RCC 7860 (cell line): ENCODE data around the gene MYO9B.

Experiments used
- DNase-seq: peaks from one replicate; pipeline ENCODE4 v3.0.0-alpha.2; 2015; ENCODE audit warnings: low spot score
- FAIRE-seq: peaks from 2 replicates; lab custom pipeline; 2012; peaks lifted over from hg19 to GRCh38; lab: Jason Lieb, UNC

Gene MYO9B, protein sequence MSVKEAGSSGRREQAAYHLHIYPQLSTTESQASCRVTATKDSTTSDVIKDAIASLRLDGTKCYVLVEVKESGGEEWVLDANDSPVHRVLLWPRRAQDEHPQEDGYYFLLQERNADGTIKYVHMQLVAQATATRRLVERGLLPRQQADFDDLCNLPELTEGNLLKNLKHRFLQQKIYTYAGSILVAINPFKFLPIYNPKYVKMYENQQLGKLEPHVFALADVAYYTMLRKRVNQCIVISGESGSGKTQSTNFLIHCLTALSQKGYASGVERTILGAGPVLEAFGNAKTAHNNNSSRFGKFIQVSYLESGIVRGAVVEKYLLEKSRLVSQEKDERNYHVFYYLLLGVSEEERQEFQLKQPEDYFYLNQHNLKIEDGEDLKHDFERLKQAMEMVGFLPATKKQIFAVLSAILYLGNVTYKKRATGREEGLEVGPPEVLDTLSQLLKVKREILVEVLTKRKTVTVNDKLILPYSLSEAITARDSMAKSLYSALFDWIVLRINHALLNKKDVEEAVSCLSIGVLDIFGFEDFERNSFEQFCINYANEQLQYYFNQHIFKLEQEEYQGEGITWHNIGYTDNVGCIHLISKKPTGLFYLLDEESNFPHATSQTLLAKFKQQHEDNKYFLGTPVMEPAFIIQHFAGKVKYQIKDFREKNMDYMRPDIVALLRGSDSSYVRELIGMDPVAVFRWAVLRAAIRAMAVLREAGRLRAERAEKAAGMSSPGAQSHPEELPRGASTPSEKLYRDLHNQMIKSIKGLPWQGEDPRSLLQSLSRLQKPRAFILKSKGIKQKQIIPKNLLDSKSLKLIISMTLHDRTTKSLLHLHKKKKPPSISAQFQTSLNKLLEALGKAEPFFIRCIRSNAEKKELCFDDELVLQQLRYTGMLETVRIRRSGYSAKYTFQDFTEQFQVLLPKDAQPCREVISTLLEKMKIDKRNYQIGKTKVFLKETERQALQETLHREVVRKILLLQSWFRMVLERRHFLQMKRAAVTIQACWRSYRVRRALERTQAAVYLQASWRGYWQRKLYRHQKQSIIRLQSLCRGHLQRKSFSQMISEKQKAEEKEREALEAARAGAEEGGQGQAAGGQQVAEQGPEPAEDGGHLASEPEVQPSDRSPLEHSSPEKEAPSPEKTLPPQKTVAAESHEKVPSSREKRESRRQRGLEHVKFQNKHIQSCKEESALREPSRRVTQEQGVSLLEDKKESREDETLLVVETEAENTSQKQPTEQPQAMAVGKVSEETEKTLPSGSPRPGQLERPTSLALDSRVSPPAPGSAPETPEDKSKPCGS (N-terminal part only)

DNA sequence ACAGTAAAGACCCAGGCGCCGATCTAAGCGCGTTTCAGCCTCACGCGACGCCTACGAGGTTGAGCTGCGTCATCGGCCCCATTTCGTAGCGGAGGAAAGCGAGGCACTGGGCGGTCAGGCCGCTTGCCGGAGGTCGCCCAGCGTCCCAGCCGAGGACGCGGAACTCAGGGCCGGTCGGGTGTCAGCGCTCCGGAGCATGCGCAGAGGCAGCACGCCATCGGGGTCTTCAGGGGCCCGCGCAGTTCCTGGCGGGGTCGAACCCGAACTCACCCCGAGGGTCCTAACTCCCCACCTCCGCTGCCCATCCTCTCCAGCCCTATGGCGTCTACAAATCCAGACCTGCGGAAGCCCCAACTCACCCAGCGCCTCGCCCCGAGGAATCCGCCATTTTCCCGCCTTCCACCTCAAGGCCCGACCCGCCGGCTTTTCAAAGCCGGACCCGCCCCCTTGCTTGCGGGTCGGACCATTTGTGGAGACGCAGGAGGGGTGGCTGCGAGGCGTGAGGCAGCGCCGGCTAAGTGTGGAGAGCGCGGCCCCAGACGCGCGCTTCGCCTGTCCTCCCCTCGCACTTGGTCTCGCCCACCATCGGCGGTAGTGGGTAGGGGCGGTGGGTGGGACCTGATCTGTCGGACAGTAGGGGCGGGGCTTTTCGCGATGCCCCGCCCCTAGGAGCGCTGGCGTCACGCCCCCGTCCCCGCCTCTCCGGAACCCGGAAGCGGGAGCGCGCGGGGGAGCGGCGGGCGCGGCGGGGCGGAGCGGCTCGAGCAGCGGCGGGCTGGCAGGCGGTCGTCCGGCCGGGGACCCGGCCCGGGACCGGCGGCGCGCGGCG, at the start of gene MYO9B, which contains the start of gene HAUS8:
Gene MYO9B, plus strand, starts transcription at position 743 of the 829 bp plus-strand sequence. CDS start 25,941 bp downstream, outside the sequence.
Gene HAUS8, minus strand, starts transcription at position 418 of the 829 bp plus-strand sequence. Its CDS starts 30 bp downstream, at position 388.
- DNase-seq (peak; percentile 97), FAIRE-seq (peak; percentile 40)

DNA sequence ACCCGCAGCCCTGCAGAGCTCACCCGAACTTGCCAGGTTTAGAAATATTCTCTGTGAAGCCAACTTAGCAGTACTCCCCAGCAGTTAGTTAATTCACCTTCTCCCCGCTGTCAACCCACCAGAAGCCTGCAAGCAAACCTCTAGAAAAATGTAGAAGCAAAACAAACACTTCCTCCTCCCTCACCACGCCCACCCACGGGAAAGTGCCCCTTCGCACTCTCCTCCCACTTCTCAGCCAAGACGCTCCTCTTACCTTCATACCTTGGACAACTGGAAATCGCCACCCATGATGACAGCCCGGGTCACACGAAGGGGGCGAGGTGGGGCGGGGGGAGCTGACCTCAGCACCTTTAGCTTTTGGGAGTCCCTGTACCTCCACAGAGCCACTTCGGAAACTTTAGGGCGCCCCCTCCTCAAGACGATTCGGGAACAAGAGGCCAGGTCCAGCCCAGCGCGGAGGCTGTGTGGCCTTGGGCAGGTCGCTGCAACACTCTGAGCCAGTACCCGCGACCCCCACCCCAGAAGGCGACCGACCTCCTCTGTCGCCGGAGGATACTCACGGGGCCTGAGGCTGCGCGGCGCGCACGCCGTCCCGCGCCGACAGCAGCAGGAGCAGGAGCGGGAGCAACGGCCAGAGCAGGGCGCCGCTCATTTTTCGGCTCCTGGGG, 49.5 kb upstream of the MYO9B start:
- no peak for FAIRE-seq
- DNase-seq = no peak

DNA sequence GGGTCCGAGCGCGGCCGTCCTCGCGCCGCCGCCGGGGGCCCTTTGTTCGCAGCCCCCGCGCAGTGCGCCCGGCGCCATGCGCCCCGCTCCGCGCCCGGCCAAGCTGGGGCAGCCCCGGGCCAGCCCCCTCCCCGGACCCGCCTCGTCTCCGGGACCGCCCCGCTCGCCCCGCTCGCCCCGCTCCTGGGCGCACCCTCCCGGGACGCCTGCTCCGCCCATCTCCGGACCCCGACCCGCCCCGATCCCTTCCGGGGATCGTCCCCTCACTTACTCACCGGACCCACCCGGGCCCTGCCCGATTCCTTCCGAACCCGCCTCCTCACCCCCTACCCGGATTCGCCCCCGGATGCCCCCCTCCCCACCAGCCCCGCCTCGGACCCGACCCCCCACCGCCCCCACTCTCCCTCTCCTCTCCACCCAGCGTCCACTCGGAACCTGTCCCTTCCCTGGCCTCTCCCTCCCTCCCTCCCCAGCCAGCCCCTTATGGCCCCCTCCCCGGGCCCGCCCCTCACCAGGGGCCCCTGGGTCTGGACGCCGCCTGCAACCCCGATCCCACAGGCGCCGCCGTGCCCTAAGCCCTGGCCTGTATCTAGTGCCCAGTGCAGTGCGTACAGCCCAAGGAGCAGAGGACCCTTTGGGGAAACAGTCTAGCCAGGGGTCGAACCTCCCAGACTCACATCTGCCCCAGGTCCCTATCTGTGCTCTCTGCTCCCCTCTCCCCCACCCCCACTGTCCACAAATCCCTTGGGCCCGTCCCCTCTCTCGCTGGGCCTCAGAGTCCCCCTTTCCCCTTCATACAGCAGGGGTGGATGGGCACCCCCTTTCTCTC, 48.7 kb upstream of the MYO9B start, which contains the start of gene CPAMD8:
Gene CPAMD8, minus strand, starts transcription at position 105 of the 829 bp plus-strand sequence. CDS start 168 bp downstream, outside the sequence.
- DNase-seq (no peak), FAIRE-seq (no peak)

DNA sequence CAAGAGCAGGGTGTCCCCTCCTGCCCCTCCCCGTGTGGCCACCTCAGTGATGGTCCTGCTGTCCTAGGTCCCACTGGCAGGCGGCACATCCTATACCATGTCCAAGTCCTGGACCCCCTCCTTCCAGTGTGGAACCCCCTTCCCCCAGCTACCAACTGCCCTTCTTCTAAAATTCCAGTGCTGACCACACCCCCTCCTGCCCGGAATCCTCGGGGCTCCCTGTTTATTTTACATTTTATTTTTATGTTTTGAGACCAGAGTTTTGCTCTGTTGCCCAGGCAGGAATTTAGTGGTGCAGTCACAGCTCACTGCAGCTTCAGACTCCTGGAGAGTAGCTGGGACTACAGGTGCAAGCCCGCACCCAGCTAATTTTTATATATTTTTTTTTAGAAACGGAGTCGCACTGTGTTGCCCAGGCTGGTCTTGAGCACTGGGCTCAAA, 48.0 kb upstream of the MYO9B start:
- no peak for FAIRE-seq
- DNase-seq = no peak

DNA sequence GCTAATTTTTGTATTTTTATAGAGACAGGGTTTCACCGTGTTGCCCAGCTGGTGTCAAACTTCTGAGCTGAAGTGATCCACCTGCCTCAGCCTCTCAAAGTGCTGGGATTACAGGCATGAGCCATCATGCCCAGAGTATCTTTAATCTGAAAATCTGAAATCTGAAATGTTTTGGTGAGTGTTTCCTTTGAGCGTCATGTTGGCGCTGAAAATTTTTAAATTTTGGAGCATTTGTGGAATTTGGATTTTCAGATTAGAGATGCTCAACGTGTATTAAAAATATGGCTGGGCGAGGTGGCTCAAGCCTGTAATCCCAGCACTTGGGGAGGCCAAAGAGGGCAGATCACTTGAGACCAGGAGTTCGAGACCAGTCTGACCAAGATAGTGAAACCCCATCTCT, 43.8 kb upstream of the MYO9B start:
- no peak for DNase-seq
- no peak for FAIRE-seq

DNA sequence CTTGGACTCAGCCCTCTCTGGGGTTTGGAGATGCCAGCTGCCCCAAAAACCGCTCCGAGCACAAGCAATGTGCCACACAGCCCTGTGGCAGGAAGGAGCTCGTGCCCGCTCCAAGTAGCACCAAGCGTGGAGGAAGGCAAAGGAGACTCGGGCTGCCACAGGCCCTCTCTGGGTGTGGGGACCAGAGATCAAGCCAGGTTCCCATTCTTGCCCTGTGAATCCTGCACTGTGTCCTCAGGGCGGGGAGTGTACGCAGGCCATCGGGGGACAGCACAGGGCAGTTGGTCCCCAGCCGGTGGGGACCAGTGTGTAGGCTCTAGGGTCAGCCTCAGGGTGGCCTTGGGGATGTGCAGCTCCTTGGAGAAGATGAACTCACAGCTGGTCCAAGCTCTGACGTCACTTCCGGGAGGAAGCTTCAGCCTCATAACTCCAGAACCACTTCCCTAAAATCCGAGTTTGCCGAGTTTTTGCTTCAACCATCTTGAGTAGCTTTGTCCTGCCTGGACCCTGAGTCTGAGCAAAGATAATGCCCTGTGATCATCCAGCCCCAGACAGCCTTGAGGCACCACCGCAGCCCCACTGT, 39.6 kb upstream of the MYO9B start:
- no peak for FAIRE-seq
- no peak for DNase-seq

DNA sequence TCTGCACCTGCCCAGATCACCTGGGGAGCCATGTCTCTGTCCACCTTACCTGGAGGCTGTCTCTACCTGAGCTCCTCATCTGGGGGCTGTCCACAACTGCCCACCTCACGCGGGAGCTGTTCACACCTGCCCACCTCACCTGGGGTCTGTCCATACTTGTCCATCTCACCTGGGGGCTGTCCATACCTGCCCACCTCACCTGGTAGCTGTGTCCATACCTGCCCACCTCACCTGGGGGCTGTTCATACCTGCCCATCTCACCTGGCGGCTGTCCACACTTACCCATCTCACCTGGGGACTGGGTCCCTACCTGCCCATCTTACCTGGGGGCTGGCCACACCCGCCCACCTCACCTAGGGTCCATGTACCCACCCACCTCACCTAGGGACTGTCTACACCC, 38.9 kb upstream of the MYO9B start:
- DNase-seq = no peak
- FAIRE-seq = no peak

DNA sequence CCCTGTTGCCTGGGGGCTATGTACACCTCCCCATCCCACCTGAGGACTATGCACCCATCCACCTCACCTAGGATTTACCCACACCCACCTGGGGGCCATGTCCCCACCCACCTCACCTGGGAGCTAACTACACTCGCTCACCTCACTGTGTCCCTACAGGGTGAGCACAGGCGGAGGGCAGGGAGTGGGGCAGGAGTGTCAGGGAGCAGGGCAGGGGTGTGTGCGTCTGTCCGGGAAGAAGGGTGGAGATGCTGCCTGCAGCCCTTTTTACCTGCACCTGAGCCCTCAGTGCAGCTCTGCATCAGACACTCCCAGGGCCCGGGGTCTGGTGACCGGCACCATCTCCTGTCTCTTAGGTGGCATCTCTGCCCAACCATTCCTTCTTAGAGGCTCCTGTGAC, 38.4 kb upstream of the MYO9B start:
- DNase-seq = no peak
- no peak for FAIRE-seq

DNA sequence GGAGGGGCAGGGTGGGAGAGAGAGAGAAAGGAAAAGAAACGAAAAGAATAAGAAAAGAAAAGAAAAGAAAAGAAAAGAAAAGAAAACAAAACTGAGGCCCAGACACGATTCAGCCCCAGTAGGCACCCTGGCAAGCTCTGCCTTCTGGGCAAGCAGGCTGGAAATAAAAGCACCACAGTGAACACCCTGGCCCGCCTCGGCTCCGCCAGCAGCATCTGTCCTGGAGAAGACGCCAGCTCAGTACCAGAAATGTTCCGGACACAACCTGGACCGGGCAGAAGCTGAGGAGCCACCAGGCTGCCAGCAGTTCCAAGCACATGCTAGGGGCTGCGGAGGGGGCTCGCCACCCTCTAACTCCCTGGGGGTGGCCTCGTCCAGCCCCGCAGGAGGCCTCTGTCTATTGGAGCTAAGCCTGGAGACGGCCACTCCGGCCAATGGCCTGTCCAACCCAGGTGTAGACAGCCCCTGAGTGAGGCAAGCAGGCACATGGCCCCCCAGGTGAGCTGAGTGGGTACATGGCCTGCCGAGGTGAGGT, 37.5 kb upstream of the MYO9B start:
- FAIRE-seq = no peak

DNA sequence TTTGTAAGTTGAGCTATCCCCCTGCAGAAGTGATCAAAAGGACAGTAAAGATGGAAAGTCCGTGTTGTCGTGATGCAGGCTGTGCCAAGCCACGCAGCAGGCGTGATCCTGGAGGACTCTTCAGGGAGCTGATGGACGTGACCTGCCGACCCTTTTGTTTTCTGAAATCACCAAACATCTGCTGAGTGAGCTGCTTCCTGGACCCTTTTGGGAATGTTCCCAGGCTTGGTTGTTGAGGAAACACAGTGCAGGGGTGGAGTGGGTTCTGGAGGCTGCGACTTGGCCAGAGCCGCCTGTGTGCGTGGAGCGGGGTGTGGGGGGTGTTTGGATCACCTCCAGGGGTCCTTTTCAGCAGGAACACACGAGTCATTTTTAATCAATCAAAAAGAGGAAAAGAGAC, 33.6 kb upstream of the MYO9B start:
- no peak for FAIRE-seq
- no peak for DNase-seq

More for the DNA sequence above, 37.5 kb upstream of the MYO9B start:
- DNase-seq = no peak

DNA sequence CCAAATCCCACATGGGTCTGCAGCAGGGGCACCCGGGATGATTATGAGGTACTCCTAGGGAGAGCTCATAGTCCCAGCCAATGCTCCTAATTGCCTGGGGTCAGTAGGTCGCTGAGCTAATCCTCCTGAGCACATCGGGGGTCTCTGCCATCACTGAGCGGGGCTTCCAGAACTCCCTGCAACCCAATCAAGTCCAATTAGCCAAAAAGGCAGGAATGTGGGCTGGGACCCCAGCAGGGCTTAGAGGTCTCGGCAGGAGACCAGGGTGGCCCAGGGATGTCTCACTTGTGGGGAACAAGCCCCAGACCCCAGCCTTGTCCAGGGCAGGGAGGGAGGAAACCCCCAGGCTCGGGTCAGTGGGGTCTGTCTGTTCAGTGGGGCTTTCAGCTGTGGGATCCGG, 31.8 kb upstream of the MYO9B start:
- DNase-seq (no peak), FAIRE-seq (no peak)

DNA sequence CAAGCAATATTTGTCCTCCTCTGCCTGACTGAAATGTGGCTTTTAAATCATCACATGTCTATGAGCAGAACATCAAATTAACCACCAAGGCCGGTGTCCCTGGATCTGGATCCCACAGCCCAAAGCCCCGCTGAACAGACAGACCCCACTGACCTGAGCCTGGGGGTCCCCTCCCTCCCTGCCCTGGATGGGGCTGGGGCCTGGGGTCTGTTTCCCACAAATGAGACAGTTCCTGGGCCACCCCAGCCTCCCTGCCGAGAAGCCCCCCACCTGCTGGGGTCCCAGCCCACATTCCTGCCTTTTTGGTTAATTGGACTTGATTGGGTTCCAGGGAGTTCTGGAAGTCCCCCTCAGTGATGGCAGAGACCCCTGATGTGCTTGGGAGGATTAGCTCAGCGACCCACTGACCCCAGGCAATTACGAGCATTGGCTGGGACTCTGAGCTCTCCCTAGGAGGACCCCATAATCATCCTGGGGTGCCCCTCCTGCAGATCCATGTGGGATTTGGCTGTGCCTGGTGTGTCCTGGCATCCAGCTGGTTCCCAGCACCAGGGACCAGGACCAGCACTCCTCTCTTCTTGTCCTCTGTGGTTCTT, 29.6 kb upstream of the MYO9B start:
- FAIRE-seq = no peak
- DNase-seq = no peak

DNA sequence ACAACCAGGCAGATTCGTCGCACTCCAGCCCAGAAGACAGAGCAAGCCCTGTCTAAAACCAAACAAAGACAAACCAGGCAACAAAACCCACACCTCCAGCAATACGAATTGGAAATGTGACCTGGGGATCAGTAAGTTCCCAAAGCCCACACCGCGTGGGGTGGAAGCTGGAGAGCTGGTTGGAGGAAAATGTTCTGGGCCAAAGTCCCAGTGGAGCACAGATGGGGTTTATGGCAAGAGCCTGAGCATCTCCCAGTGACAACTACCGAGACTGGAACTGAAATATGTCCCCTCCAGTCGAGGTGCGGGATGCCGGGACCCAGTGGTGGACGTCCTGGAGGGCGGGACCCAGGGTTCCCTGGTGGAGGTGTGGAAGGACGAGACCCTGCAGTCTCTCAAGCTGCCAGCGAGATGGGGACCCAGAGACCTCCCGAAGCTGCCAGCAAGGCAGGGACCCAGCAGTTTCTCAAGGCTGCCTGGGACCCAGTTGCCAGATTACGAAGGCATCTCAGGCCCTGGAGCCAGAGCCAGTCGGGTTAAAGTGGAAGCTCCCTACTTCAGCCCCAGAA, 26.6 kb upstream of the MYO9B start:
- no peak for FAIRE-seq
- no peak for DNase-seq

DNA sequence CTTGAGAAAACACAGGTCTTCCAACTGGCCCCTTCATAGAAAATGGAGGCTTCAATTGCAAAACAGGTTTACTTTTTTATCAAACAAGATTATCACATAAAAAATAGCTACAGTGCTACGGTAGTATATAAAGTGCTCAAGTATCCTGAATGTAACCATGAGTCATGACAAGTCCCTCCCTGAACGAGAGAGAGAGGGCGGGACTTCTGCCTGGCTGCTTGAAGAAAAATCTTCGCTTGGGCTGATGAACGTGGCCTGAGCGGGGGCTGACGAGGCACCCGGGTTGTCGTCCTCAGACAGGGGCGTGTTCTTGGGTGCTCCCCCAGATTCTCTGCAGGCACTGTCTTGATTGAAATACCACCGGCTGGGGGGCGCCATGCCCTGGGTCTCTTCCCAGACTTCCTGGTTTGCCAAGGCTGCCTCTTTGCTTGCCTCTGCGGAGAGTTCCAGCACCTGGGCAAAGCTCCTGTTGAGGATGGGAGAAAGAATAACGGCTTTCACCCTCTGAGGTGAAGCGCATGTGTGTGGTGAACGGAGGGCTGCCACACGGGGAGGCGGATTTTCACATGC, 25.8 kb upstream of the MYO9B start:
- DNase-seq (no peak), FAIRE-seq (no peak)

DNA sequence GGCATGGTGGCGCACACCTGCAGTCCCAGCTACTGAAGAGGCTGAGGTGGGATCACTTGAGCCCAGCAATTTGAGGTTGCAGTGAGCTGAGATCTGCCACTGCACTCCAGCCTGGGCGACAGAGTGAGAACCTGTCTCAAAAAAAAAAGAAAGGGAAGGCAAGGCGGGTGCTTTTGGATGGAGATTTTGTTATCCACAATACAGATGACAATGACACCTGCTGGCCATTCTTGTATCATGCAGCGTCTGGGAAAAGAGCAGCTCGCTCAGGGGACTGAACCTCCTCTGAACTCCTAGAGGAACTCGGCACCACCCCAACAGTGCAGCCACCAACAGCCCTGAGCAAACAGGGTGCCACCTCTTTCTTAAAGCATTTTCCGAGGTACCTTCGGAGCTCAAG, 23.1 kb upstream of the MYO9B start:
- DNase-seq = no peak
- FAIRE-seq = no peak

DNA sequence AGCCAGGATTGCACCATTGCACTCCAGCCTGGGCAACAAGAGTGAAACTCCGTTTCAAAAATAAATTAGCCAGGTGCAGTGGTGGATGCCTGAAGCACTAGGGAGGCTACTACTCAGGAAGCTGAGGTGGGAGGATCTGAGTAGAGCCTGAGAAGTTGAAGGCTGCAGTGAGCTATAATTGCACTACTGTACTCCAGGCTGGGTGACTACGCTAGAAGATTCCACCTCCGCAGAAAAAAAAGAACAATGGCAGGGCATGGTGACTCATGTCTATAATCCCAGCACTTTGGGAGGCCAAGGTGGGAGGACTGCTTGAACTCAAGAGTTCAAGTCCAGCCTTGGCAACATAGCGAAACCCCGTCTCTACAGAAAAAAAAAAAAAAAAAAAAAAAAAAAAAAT, 20.8 kb upstream of the MYO9B start:
- FAIRE-seq (no peak), DNase-seq (no peak)

DNA sequence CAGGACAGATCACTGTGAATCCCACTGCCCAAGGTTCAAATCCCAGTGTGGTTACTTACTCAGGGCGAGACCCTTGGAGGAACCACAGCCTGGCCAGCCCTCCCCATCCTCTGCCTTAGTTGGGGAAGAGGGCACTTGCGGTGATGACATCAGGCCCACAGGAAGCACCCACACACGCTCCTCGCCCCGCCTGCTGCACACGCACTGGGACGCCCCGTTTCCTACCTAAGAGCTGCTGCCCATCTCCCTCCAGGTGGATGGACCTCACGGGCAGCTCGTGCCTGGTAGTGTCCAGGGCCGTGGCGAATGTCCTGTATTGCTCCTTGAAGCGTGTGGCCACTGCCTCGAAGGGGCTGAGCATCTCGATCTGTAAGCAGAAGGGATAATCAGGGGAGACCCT, 19.9 kb upstream of the MYO9B start:
- FAIRE-seq = no peak
- DNase-seq = no peak
